K562 (cell line): ENCODE data around the gene MORC1. TPM values are rescaled to one million over a fixed set of nuclear protein-coding genes. Genes with fewer than 3 reads are reported as not detected.

Source experiments
- ATAC-seq: fragments of 200-7000 bp; cut with Tn5 transposase; 3 replicates; pipeline ENCODE4 v1.9.1; 2020; ENCODE audit warnings: moderate library complexity
- BruUV-seq: library from RNA; stranded (reverse); fragments of 400-500 nt; replicated peaks from 2 replicates; lab custom pipeline; 2021; lab: Mats Ljungman, UMichigan
- CTCF ChIA-PET: fragments of 300-600 bp; formaldehyde crosslinking; extraction: SDS; loops from one replicate; lab custom pipeline; 2021; ENCODE audit warnings: low intra/inter-chr PET ratio; lab: Yijun Ruan, JAX
- POLR2A ChIA-PET: fragments of 300-600, 350-650 bp; sonication (Branson Sonifier 250); formaldehyde crosslinking; extraction: SDS; loops from one replicate; lab custom pipeline; 2021; ENCODE audit warnings: antibody characterized with exemption, inconsistent platforms; lab: Yijun Ruan, JAX
- DNase-seq, 4 experiments: peaks; one replicate each; pipeline versions ENCODE4 v3.0.0 to v3.0.0-alpha.2; 2011 to 2018; ENCODE audit warnings: low spot score in 3 of 4, mixed read lengths in 3 of 4; ENCODE audit errors: extremely low read depth in 1 of 4
- FAIRE-seq: peaks from 2 replicates; lab custom pipeline; 2011; peaks lifted over from hg19 to GRCh38; lab: Jason Lieb, UNC
- H2AFZ ChIP-seq: 2 replicates; pipeline ENCODE4 v1.6.0; 2011; ENCODE audit warnings: low read depth, low read length, control low read depth, inconsistent platforms
- H3K27ac ChIP-seq: fragments of 200-600 bp; 3 replicates; pipeline ENCODE4 v1.8.0; 2011; ENCODE audit warnings: low read depth, mild to moderate bottlenecking, control low read depth, inconsistent platforms, low read length, moderate library complexity, mixed read lengths; ENCODE audit errors: extremely low read depth
- H3K27me3 ChIP-seq, 2 experiments: fragments of 300-600 bp in 1 of 2; 2 replicates in 1 of 2; 3 replicates in 1 of 2; pipeline versions ENCODE4 v1.6.0 to v1.8.0; 2011; ENCODE audit warnings: inconsistent platforms in 2 of 2, low read length in 2 of 2, mild to moderate bottlenecking in 1 of 2, mixed read lengths in 1 of 2, moderate library complexity in 1 of 2; ENCODE audit not compliant: control insufficient read depth in 2 of 2, insufficient read depth in 2 of 2
- H3K36me3 ChIP-seq: fragments of 300-600 bp; 3 replicates; pipeline ENCODE4 v1.8.0; 2011; ENCODE audit warnings: mild to moderate bottlenecking, low read length, inconsistent platforms; ENCODE audit not compliant: control insufficient read depth, insufficient read depth
- H3K4me1 ChIP-seq, 2 experiments: fragments of 200-600 bp in 1 of 2; replicated peaks in 1 of 2; 2 replicates in 1 of 2; 3 replicates in 1 of 2; pipeline versions ENCODE4 v1.5.1 to v1.8.0; 2011; ENCODE audit warnings: inconsistent platforms in 2 of 2, low read length in 2 of 2, mild to moderate bottlenecking in 1 of 2, mixed read lengths in 1 of 2, moderate library complexity in 1 of 2; ENCODE audit not compliant: control insufficient read depth in 2 of 2, insufficient read depth in 2 of 2
- H3K4me2 ChIP-seq: 2 replicates; pipeline ENCODE4 v1.6.1; 2011; ENCODE audit warnings: low read length, control low read depth, inconsistent platforms, mixed read lengths; ENCODE audit not compliant: insufficient read depth
- H3K4me3 ChIP-seq: fragments of 200-600 bp; sonication (generic), shearing (Covaris generic); 2 replicates; pipeline ENCODE4 v1.5.1; 2016; ENCODE audit warnings: control low read depth, inconsistent platforms
- H3K79me2 ChIP-seq: fragments of 200-600 bp; 3 replicates; pipeline ENCODE4 v1.8.0; 2011; ENCODE audit warnings: low read length, inconsistent platforms; ENCODE audit not compliant: control insufficient read depth, insufficient read depth
- H3K9ac ChIP-seq, 2 experiments: 2 replicates each; pipeline versions ENCODE4 v1.6.0 to v1.6.1; 2011; ENCODE audit warnings: low read depth in 2 of 2, low read length in 2 of 2, control low read depth in 1 of 2, inconsistent platforms in 1 of 2, mild to moderate bottlenecking in 1 of 2, mixed read lengths in 1 of 2; ENCODE audit not compliant: insufficient read depth in 1 of 2
- H3K9me1 ChIP-seq: one replicate; pipeline ENCODE4 v1.6.0; 2011; ENCODE audit warnings: inconsistent platforms, mild to moderate bottlenecking, low read length, moderate library complexity; ENCODE audit not compliant: control insufficient read depth, insufficient read depth
- H3K9me3 ChIP-seq: replicated peaks from 2 replicates; pipeline ENCODE4 v1.5.1; 2011; ENCODE audit warnings: low read depth, low read length, inconsistent platforms; ENCODE audit not compliant: control insufficient read depth, insufficient read depth
- H4K20me1 ChIP-seq: replicated peaks from 2 replicates; pipeline ENCODE4 v1.6.1; 2011; ENCODE audit warnings: low read length, inconsistent platforms, mixed read lengths; ENCODE audit not compliant: control insufficient read depth, insufficient read depth
- ATF7 ChIP-seq: fragments of 450-650 bp; IDR thresholded peaks from 2 replicates; pipeline ENCODE4 v1.7.1; 2014; ENCODE audit warnings: mild to moderate bottlenecking, moderate library complexity
- BDP1 ChIP-seq: IDR thresholded peaks from 3 replicates; pipeline ENCODE4 v1.6.1; 2011; ENCODE audit not compliant: insufficient read length, insufficient read depth
- CBX8 ChIP-seq: fragments of 200-600 bp; sonication (generic); IDR thresholded peaks from 2 replicates; pipeline ENCODE4 v1.6.1; 2012; ENCODE audit warnings: borderline replicate concordance, mixed run types, low read depth, mild to moderate bottlenecking, moderate library complexity, mixed read lengths, low read length, control low read depth, inconsistent platforms; ENCODE audit not compliant: poor library complexity, severe bottlenecking; ENCODE audit errors: extremely low read depth
- CEBPG ChIP-seq, 3 experiments: fragments of 200-800 bp in 1 of 3; sonication (Bioruptor generic) in 1 of 3; sonication (generic) in 1 of 3; formaldehyde crosslinking in 1 of 3; IDR thresholded peaks in 2 of 3; conservative IDR thresholded peaks in 1 of 3; 2 replicates each; pipeline versions ENCODE4 v1.6.1 to v1.8.0; 2016 to 2022; ENCODE audit warnings: missing compliant biosample characterization in 2 of 3, missing genetic modification characterization in 2 of 3, mild to moderate bottlenecking in 1 of 3, missing genetic modification reagents in 1 of 3
- CREB1 ChIP-seq, 2 experiments: sonication (generic) in 1 of 2; formaldehyde crosslinking in 1 of 2; IDR thresholded peaks; 2 replicates each; pipeline versions ENCODE4 v1.6.1 to v1.8.0; 2012 to 2022; ENCODE audit warnings: inconsistent platforms in 1 of 2, mild to moderate bottlenecking in 1 of 2, missing genetic modification reagents in 1 of 2, moderate library complexity in 1 of 2
- DNMT1 ChIP-seq: fragments of 450-650 bp; IDR thresholded peaks from 2 replicates; pipeline ENCODE4 v1.6.1; 2016; ENCODE audit warnings: antibody characterized with exemption, mild to moderate bottlenecking
- EZH2 ChIP-seq: IDR thresholded peaks from 2 replicates; pipeline ENCODE4 v1.6.1; 2012; ENCODE audit warnings: low read depth, mild to moderate bottlenecking, inconsistent platforms, low read length, borderline replicate concordance
- HEY1 ChIP-seq: fragments of 250-450 bp; sonication (Bioruptor Pico); IDR thresholded peaks from 2 replicates; pipeline ENCODE4 v1.5.0; 2020; ENCODE audit warnings: mild to moderate bottlenecking, moderate library complexity, borderline replicate concordance
- MTF1 ChIP-seq: fragments of 250-450 bp; sonication (Bioruptor Pico); IDR thresholded peaks from 2 replicates; pipeline ENCODE4 v1.9.0; 2021; ENCODE audit warnings: moderate library complexity, mild to moderate bottlenecking, inconsistent platforms, borderline replicate concordance
- NBN ChIP-seq: fragments of 450-650 bp; IDR thresholded peaks from 2 replicates; pipeline ENCODE4 v1.6.1; 2016; ENCODE audit warnings: low read depth, mild to moderate bottlenecking
- POLR2H ChIP-seq: IDR thresholded peaks from 2 replicates; pipeline ENCODE4 v1.6.1; 2016; ENCODE audit warnings: missing genetic modification characterization, low read depth, mild to moderate bottlenecking, control low read depth, missing compliant biosample characterization, moderate library complexity
- SIX5 ChIP-seq, 2 experiments: IDR thresholded peaks; 2 replicates each; pipeline ENCODE4 v1.6.1; 2011; ENCODE audit warnings: low read length in 2 of 2, borderline replicate concordance in 1 of 2, low read depth in 1 of 2, mild to moderate bottlenecking in 1 of 2, moderate library complexity in 1 of 2; ENCODE audit not compliant: insufficient read depth in 1 of 2
- ZBTB1 ChIP-seq: sonication (generic); formaldehyde crosslinking; IDR thresholded peaks from 2 replicates; pipeline ENCODE4 v1.8.1; 2023; ENCODE audit warnings: missing genetic modification reagents, low read depth, mild to moderate bottlenecking, borderline replicate concordance
- ZBTB2 ChIP-seq: fragments of 450-650 bp; IDR thresholded peaks from 2 replicates; pipeline ENCODE4 v1.6.1; 2016; ENCODE audit warnings: antibody characterized with exemption
- ZNF121 ChIP-seq: sonication (generic); formaldehyde crosslinking; conservative IDR thresholded peaks from 2 replicates; pipeline ENCODE4 v1.8.0; 2022; ENCODE audit warnings: missing genetic modification reagents
- ZNF140 ChIP-seq: fragments of 250-450 bp; sonication (Bioruptor Pico); IDR thresholded peaks from 2 replicates; pipeline ENCODE4 v1.8.0; 2021; ENCODE audit warnings: moderate library complexity, mild to moderate bottlenecking, inconsistent platforms
- WGBS: fragments of 100-300 bp; shearing (Covaris generic); methylation state at CpG from one replicate; pipeline ENCODE4 v1.1.6; 2016; ENCODE audit warnings: low coverage, mixed read lengths; ENCODE audit not compliant: insufficient coverage; ENCODE audit errors: missing lambda C conversion rate; 5-methylcytosine and 5-hydroxymethylcytosine counted together
- in situ Hi-C: fragments of 300-500 bp; cut with MboI; formaldehyde crosslinking; loops from 4 replicates; pipeline ENCODE4 v1.15.0; 2018; ENCODE audit warnings: inconsistent platforms, mixed read lengths
- intact Hi-C: fragments of 100-400 bp; cut with micrococcal nuclease; formaldehyde crosslinking; loops from 2 replicates; pipeline ENCODE4 v1.14.2; 2022
- polyA plus RNA-seq, 8 experiments: library from polyadenylated mRNA; depleted of rRNA in 4 of 8; stranded (reverse) in 5 of 8; unstranded in 3 of 8; fragments of >200 nt; fragmentation: Nextera tagmentation in 2 of 8; fragmentation: Illumina TruSeq in 1 of 8; extraction: Ambion mirVana in 2 of 8; extraction: Trizol in 1 of 8; gene quantifications; 2 replicates each; pipeline versions ENCODE4 v1.2.1 to v1.2.3, GENCODE V29; 2011 to 2014; ENCODE audit warnings: inconsistent platforms in 1 of 8, missing spikeins in 1 of 8
- total RNA-seq, 7 experiments: library from RNA; depleted of rRNA in 6 of 7; stranded (reverse); fragments of >200 nt in 6 of 7; fragmentation: Illumina TruSeq in 2 of 7; extraction: Trizol in 2 of 7; gene quantifications; 2 replicates each; pipeline versions ENCODE4 v1.2.1 to v1.2.3, GENCODE V29; 2011 to 2021; ENCODE audit warnings: low replicate concordance in 1 of 7
- TF ChIP-seq, protein P1 (sequence below): sonication (generic); formaldehyde crosslinking; IDR thresholded peaks from 2 replicates; pipeline ENCODE4 v1.8.1; 2023; ENCODE audit warnings: mild to moderate bottlenecking, missing genetic modification reagents

MORC1 gene
- total and polyA plus RNA-seq, 9 of the 15 experiments (the other 6 are each of a cell fraction or from before 2014, with no cell fraction given): 0.08 to 0.41 (median 0.30) TPM; not detected in 1

GRCh38 chr3:109122690-109123089, 4.8 kb upstream of the MORC1 start (continued):
- no peak for TF ChIP-seq CEBPG (CRISPR knock-in tag; IDR thresholded peaks at IDR 0.05)
- TF ChIP-seq CEBPG (tag; conservative IDR thresholded peaks at IDR 0.05 in 1 of 2, IDR thresholded peaks at IDR 0.05 in 1 of 2): no peak
- TF ChIP-seq SIX5 (IDR thresholded peaks at IDR 0.05; ENCODE audit: borderline replicate concordance in 1 of 2, insufficient read depth in 1 of 2, low read depth in 1 of 2, low read length in 2 of 2): no peak
- TF ChIP-seq, protein P1, sequence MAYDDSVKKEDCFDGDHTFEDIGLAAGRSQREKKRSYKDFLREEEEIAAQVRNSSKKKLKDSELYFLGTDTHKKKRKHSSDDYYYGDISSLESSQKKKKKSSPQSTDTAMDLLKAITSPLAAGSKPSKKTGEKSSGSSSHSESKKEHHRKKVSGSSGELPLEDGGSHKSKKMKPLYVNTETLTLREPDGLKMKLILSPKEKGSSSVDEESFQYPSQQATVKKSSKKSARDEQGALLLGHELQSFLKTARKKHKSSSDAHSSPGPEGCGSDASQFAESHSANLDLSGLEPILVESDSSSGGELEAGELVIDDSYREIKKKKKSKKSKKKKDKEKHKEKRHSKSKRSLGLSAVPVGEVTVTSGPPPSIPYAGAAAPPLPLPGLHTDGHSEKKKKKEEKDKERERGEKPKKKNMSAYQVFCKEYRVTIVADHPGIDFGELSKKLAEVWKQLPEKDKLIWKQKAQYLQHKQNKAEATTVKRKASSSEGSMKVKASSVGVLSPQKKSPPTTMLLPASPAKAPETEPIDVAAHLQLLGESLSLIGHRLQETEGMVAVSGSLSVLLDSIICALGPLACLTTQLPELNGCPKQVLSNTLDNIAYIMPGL: no peak

DNA sequence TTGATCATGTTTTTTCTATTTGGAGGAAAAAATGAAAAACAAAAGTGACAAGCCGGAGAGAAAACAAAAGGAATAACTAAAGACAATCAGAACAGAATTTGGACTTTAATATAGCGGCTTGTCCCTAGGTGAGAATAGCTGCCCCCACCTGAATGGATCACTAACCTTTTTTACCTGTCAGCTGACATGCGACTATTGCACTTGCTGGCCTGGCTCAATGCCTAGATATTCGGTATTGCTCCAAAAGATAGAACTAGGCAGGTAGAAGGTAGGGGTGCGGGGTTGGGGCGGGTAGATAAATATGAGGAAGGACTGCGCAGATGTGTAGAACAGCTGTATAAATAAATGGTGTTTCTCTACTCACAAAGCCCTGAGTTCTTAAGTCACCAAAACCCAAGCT, 650 bp upstream of the MORC1 start:
- 3% methylated on average over 6 of the region's 7 CpGs for WGBS
- no peaks in the 10 kb centered on the region for H3K9me1 ChIP-seq
- intact Hi-C loops: no loop called here
- H3K9me3 ChIP-seq: no peaks in the 10 kb centered on the region
- no peak overlapping the region for H3K27ac ChIP-seq
- ChIA-PET POLR2A (interaction anchor here (0.6 kb wide), 1 partner anchor 1376 kb away, joined by 3 read pairs; no protein-coding TSS in a partner anchor), CTCF (no interaction called here)
- no peak overlapping the region for H3K4me3 ChIP-seq
- BruUV-seq: no TSS peak
- H3K4me2 ChIP-seq: peak overlapping the region; percentile 36
- no peaks in the 10 kb centered on the region for H4K20me1 ChIP-seq
- no peak for TF ChIP-seq ATF7
- no peak for TF ChIP-seq SIX5 (IDR thresholded peaks at IDR 0.05; ENCODE audit: borderline replicate concordance in 1 of 2, insufficient read depth in 1 of 2, low read depth in 1 of 2, low read length in 2 of 2)
- no peak for TF ChIP-seq ZNF121
- no peak for TF ChIP-seq CREB1 (IDR thresholded peaks at IDR 0.05)
- no peak for TF ChIP-seq CREB1 (CRISPR knock-in tag; IDR thresholded peaks at IDR 0.05)
- no peak for TF ChIP-seq ZBTB2
- no peak for TF ChIP-seq BDP1
- TF ChIP-seq MTF1: no peak
- no peak for TF ChIP-seq NBN
- no peak for TF ChIP-seq ZBTB1 (CRISPR knock-in tag)
- no peak for TF ChIP-seq EZH2
- TF ChIP-seq HEY1 (CRISPR knock-in tag): no peak
- no peak for TF ChIP-seq CBX8
- TF ChIP-seq POLR2H (tag): no peak
- no peak for TF ChIP-seq DNMT1
- no peak for TF ChIP-seq ZNF140 (CRISPR knock-in tag)
- ATAC-seq (no peak), FAIRE-seq (no peak), DNase-seq (no peak)
- in situ Hi-C loops: no loop called here
- peak overlapping the region; percentile 70; the same call in 1 of the 2 replicates for H2AFZ ChIP-seq
- no peaks in the 10 kb centered on the region for H3K79me2 ChIP-seq
- peaks cover 0 to 5% of the 10 kb centered on the region in 2 experiments; a peak in 2 of 5 replicates for H3K4me1 ChIP-seq
- H3K9ac ChIP-seq: no peak overlapping the region
- no peaks in the 10 kb centered on the region for H3K36me3 ChIP-seq
- H3K27me3 ChIP-seq: no peaks in the 10 kb centered on the region
